Measurements from ENCODE around the gene FSD1.
A peak's percentile ranks its signal among the peaks of the same experiment; 100 is the strongest.
"Not testable (repeated sequence)": the region's sequence is repeated elsewhere in the genome, so short reads cannot be mapped to it uniquely, and the experiment has no call there.

Gene FSD1

DNA sequence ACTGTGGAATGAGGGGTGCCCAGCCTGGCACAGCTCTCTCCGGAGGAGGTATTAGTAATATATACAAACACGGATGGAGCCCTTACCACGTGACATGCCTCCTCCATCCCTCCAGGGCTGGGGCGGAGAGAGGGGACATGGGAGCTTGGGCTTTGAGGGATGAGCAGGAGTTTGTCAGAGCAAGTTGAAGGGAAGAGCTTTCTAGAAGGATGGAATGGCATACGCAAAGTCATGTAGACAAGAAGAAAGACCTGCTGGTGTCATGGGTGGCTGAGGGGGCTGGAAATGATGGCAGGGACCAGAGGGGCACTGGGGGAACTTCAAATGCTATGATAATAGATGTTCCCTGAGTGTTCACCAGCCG is 41.6 kb downstream of the FSD1 start:
- DNase-seq, result no peak

GRCh38 chr19:4347521-4347920 is 43.1 kb downstream of the FSD1 start:
- no peak for DNase-seq

DNA sequence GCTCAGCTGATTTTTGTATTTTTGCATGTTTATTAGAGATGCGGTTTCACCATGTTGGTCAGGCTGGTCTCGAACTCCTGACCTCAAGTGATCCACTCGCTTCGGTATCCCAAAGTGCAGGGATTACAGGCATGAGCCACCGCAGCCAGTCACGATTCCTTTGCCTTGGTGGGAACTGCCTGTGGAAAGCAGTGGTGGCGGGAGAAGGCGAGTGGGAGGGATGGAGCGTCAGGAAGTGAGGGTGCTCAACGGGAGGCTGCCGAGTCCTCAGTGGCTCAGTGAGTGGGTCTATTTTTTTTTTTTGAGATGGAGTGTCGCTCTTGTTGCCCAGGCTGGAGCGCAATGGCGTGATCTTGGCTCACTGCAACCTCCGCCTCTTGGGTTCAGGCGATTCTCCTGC is 44.8 kb downstream of the FSD1 start:
- DNase-seq, result not testable (repeated sequence)

GRCh38 chr19:4350111-4350510 is 45.7 kb downstream of the FSD1 start:
- no peak for DNase-seq

- DNase-seq, result no peak
Measured at GRCh38 chr19:4350726-4351125, 46.3 kb downstream of the FSD1 start.

DNA sequence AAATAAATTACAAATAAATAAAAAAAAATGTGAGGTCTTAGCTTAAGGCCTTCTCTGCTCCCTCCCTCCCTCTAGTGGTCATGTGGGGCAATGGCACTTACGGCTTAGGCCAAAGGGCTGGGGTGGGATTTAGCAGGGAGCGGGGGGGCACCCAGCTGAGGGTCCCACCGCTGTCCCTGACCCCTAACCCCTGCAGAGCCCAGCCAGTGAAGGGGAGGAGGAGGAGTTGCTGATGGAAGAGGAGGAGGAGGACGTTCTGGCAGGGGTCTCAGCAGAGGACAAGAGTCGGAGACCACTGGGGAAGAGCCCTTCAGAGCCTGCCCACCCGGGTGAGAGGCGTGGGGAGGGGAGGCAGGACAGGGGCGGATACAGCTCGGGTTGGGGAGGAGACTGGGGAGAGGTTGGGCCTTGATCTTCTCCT is 48.3 kb downstream of the FSD1 start:
- DNase-seq, result peak; percentile 42

GRCh38 chr19:4354282-4354681 is 49.9 kb downstream of the FSD1 start:
- no peak for DNase-seq

- DNase-seq, result no peak
Measured at GRCh38 chr19:4354897-4355296, 50.5 kb downstream of the FSD1 start.

DNA sequence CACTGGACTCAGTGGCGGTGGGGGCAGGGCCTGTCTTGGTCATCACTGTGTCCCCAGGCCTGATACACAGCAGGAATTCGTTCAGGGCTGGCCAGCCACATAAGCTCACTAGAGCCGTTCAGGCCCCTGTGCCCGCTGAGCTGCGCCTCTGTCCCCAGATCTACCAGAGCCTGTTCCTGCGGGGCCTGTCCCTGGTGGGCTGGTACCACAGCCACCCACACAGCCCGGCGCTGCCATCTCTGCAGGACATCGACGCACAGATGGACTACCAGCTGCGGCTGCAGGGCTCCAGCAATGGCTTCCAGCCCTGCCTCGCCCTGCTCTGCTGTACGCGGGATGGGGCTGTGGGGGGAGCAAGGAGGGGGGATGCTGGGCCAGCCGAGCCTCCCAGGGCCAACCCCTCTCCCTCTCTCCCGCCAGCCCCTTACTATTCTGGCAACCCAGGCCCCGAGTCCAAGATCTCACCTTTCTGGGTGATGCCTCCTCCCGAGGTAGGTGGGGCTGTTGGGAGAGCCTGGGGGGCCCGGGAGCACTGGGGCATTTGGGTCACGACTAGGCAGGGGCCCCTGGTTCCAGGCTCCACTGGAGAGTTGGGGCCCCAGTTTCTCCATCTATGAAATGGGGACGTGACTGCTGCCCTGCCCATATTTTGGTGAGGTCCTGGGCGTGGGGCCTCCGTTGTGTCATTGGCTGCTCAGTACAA is 52.8 kb downstream of the FSD1 start:
- DNase-seq, result no peak

- no peak for DNase-seq
Measured at GRCh38 chr19:4357921-4358326, 53.5 kb downstream of the FSD1 start.

- DNase-seq, result no peak
Measured at GRCh38 chr19:4358709-4359626, 54.6 kb downstream of the FSD1 start.

DNA sequence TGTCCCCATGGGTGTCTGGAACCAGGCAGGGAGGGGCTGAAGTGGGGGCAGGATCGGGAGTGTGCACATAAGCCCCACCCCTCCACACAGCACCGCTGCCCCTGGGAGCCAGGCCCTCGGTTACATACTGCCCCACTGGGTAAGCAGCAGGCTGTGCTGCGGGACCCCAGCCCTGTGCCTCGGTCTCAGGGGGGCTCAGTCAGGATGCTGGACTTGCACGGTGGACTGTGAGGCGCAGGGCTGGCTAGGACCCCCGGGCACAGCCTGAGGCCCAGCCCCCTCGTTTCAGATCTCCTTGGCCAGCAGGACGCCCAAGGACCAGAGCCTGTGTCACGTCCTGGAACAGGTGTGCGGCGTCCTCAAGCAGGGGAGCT is 55.2 kb downstream of the FSD1 start:
- DNase-seq, result no peak

- DNase-seq, result no peak
Measured at GRCh38 chr19:4360081-4360569, 55.7 kb downstream of the FSD1 start.

- no peak for DNase-seq
Measured at GRCh38 chr19:4360641-4361151, 56.3 kb downstream of the FSD1 start.

DNA sequence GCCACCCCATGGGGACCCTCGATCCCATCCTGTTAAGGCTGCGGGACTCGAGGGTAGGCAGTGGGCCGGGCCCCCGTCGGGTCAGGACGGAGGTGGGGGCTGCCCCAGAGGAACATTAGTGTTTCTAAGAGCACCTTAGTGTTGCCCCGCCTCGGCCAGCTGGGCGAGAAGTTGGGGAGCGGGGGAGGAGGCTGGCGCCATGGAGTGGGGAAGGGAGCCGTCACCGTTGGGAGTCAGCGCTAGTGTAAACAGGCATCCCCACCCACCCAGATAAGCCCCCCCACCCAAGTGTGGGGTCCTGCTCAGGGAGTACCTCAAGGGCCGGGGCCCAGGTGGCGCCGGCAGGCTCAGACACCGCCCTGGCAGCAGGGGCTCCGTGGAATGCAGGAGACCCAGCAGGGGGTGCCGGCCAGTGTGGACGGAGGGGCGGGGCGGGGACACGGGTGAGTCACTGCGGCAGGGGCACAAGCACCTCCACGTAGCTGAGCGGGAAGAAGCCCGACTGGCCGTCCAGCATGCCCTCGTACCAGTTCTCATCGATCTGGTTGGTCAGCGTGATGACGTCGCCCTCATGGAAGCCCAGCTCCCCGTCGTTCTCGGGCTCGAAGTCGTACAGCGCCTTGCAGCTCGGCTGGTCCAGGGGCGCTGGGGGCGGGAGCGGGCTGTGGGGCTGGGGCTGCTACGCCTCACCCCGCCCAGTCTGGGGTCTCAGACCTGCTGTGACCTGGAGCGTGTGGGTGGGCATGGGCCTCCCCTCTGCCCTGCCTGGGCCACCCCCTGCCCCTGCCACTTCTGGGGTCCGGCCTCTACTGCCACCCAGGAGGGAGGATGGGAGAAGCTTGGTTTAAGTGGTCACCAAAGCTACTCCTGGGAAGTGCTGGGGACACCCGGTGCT is 57.0 kb downstream of the FSD1 start:
- DNase-seq, result no peak

GRCh38 chr19:4362101-4362828 is 57.9 kb downstream of the FSD1 start:
- no peak for DNase-seq

DNA sequence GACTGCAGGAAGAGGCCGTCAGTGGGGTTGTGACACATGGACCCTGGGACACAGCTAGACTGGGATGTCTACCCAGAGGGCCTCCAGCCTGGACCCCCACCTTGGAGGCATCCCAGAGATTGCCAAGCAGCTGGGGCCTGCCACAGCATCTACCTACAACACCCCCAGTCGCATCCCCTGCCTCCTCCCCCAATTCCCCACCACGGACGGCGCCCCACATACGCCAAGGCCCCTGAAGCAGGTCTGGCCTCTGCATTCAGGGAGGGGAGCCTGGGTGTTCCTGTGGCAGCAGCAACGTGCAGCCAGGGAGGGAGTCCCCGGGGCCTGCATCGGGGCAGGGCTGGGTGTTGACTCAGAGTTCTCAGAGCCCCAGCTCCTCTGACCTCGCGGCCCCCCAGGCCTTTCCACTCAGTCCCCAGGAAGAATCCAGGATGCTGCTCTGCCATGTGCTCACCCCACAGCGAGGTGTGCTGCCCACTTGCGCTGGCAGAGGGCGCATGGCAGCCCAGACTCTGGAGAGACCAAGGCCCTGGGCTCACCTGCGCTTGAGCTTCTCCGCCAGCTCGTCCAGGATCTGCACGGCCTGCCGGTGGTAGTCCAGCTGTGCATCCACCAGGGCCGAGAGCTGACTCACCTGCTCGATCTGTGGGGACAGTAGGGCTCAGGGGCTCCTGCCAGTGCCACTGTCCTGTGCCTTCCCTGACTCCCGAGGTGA is 58.6 kb downstream of the FSD1 start:
- no peak for DNase-seq

DNA sequence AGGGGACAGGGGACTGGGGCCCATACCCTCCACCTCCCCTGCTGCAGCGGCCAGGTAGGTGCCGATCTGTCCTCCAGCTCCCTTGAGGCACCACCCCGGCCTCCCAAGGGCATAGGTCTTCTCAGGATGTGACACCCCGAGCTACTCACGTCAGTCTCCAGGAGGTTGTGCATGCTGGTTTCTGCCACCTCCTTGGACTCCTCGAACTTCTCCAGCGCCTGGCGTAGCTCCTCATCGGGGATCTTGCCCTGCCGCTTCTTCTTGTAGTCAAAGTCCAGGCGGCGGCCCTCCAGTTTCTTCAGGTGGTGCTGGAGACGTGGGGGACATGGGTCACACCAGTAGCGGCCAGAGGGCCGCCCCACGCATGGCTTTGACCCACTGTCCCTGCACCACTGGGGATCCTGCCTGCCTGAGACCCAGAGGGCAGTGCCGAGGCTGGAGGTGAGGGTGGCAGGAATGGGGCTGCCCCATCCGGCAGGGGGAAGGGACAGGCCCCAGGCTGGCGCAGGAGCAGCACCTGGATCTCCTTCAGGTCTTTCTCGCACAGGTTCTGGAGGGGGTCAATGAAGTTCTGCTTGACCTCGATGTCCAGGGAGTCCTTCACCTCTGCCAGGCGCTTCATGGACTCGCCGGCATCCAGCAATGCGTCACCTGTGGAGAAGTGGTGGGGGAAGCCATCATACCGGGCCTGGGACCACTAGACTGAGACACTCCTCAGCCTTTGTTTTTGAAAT is 59.3 kb downstream of the FSD1 start:
- no peak for DNase-seq

GRCh38 chr19:4365341-4365740 is 60.9 kb downstream of the FSD1 start:
- DNase-seq, result no peak

GRCh38 chr19:4365791-4366665 is 61.6 kb downstream of the FSD1 start:
- no peak for DNase-seq

All from activated T-cell treated with anti-CD3 and anti-CD28 coated beads for 4 hours (primary cell).